Panc1 (cell line): ENCODE results near the gene RASSF10. TPM values are rescaled to one million over a fixed set of nuclear protein-coding genes. Genes with fewer than 3 reads are reported as not detected.

Experiments used
- ATAC-seq: fragments of 200-7000 bp; cut with Tn5 transposase; 2 replicates; pipeline ENCODE4 v1.9.1; 2020; ENCODE audit warnings: mild to moderate bottlenecking, moderate library complexity
- BruUV-seq: library from RNA; stranded (reverse); fragments of 400-500 nt; replicated peaks from 2 replicates; lab custom pipeline; 2021; lab: Mats Ljungman, UMichigan
- CTCF ChIA-PET: fragments of 300-600 bp; sonication (Branson Sonifier 250); formaldehyde crosslinking; loops from one replicate; lab custom pipeline; 2022; ENCODE audit warnings: antibody characterized with exemption; lab: Charles Lee
- POLR2A ChIA-PET: fragments of 300-600 bp; sonication (Branson Sonifier 250); formaldehyde crosslinking; loops from one replicate; lab custom pipeline; 2022; ENCODE audit warnings: antibody characterized with exemption; lab: Charles Lee
- DNase-seq: peaks from one replicate; pipeline ENCODE4 v3.0.0-alpha.2; 2010; ENCODE audit warnings: low read depth, low spot score
- H3K27ac ChIP-seq: 2 replicates; pipeline ENCODE4 v1.5.1; 2011; ENCODE audit warnings: mild to moderate bottlenecking, low read length, inconsistent platforms
- H3K27me3 ChIP-seq: fragments of 200-500 bp; sonication (Bioruptor generic); 2 replicates; pipeline ENCODE4 v1.6.0; 2014; ENCODE audit warnings: low read length, inconsistent platforms; ENCODE audit not compliant: control insufficient read depth, insufficient read depth
- H3K36me3 ChIP-seq: fragments of 200-500 bp; sonication (Bioruptor generic); 2 replicates; pipeline ENCODE4 v1.5.1; 2014; ENCODE audit warnings: inconsistent platforms, mild to moderate bottlenecking, low read length, moderate library complexity; ENCODE audit not compliant: control insufficient read depth, insufficient read depth
- H3K4me1 ChIP-seq: 2 replicates; pipeline ENCODE4 v1.5.1; 2011; ENCODE audit warnings: inconsistent platforms, mild to moderate bottlenecking, low read length, moderate library complexity; ENCODE audit not compliant: control insufficient read depth, insufficient read depth
- H3K4me3 ChIP-seq, 2 experiments: 2 replicates each; pipeline ENCODE4 v1.5.1; 2011 to 2012; ENCODE audit warnings: low read depth in 2 of 2, low read length in 2 of 2, mild to moderate bottlenecking in 2 of 2, inconsistent platforms in 1 of 2, moderate library complexity in 1 of 2
- H3K9me3 ChIP-seq: fragments of 200-500 bp; sonication (Bioruptor generic); 2 replicates; pipeline ENCODE4 v1.5.1; 2014; ENCODE audit warnings: low read depth, mild to moderate bottlenecking, inconsistent platforms, low read length, moderate library complexity; ENCODE audit not compliant: control insufficient read depth, insufficient read depth
- POLR2AphosphoS5 ChIP-seq: IDR thresholded peaks from 2 replicates; pipeline ENCODE4 v1.6.1; 2012; ENCODE audit warnings: mild to moderate bottlenecking, low read depth, low read length, moderate library complexity
- REST ChIP-seq, 2 experiments: IDR thresholded peaks; 2 replicates each; pipeline ENCODE4 v1.6.1; 2011 to 2012; ENCODE audit warnings: low read depth in 2 of 2, control low read depth in 1 of 2, low read length in 1 of 2, mild to moderate bottlenecking in 1 of 2, moderate library complexity in 1 of 2; ENCODE audit not compliant: insufficient read depth in 1 of 2
- SIN3A ChIP-seq: IDR thresholded peaks from 2 replicates; pipeline ENCODE4 v1.6.1; 2012; ENCODE audit warnings: low read depth, mild to moderate bottlenecking, low read length, moderate library complexity, borderline replicate concordance; ENCODE audit not compliant: insufficient read depth
- TCF7L2 ChIP-seq: IDR thresholded peaks from 2 replicates; pipeline ENCODE4 v1.6.1; 2011; ENCODE audit warnings: mild to moderate bottlenecking, low read depth, low read length, inconsistent platforms
- in situ Hi-C: cut with HindIII; loops from 2 replicates; pipeline ENCODE4 v1.10.0; 2016; ENCODE audit warnings: low sequenced_read_pairs, low pct_unique_long_range_greater_than_20kb
- intact Hi-C: fragments of 100-400 bp; cut with micrococcal nuclease; formaldehyde crosslinking; loops from one replicate; pipeline ENCODE4 v1.10.0; 2022; ENCODE audit not compliant: unreplicated experiment
- total RNA-seq: library from RNA; stranded (reverse); gene quantifications from one replicate; pipeline ENCODE4 v1.2.1, GENCODE V29; 2021; ENCODE audit not compliant: unreplicated experiment
- TF ChIP-seq, protein P1 (sequence below): fragments of 450-650 bp; IDR thresholded peaks from 2 replicates; pipeline ENCODE4 v1.5.1; 2017; ENCODE audit warnings: mild to moderate bottlenecking

Gene RASSF10
- total RNA-seq, 1 experiment from 2014 or later = not detected

GRCh38 chr11:13051257-13051656 lies 42.1 kb downstream of the RASSF10 start:
- Histone ChIP-seq H3K27ac (no peak overlapping the region), H3K4me3 (no peak overlapping the region), H3K9me3 (0 out of 2 replicates have a peak, but pooled peaks cover 2% of the 10 kb centered on the region), H3K27me3 (peaks cover 19% of the 10 kb centered on the region), H3K4me1 (no peaks in the 10 kb centered on the region), H3K36me3 (no peaks in the 10 kb centered on the region)
- DNase-seq = no peak
- CTCF ChIA-PET = no interaction called here
- TF ChIP-seq TCF7L2 (no peak), REST (IDR thresholded peaks at IDR 0.05; ENCODE audit: insufficient read depth in 1 of 2, low read depth in 2 of 2, low read length in 1 of 2) (no peak), POLR2AphosphoS5 (no peak), SIN3A (no peak)
- TF ChIP-seq, protein P1, sequence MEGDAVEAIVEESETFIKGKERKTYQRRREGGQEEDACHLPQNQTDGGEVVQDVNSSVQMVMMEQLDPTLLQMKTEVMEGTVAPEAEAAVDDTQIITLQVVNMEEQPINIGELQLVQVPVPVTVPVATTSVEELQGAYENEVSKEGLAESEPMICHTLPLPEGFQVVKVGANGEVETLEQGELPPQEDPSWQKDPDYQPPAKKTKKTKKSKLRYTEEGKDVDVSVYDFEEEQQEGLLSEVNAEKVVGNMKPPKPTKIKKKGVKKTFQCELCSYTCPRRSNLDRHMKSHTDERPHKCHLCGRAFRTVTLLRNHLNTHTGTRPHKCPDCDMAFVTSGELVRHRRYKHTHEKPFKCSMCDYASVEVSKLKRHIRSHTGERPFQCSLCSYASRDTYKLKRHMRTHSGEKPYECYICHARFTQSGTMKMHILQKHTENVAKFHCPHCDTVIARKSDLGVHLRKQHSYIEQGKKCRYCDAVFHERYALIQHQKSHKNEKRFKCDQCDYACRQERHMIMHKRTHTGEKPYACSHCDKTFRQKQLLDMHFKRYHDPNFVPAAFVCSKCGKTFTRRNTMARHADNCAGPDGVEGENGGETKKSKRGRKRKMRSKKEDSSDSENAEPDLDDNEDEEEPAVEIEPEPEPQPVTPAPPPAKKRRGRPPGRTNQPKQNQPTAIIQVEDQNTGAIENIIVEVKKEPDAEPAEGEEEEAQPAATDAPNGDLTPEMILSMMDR = no peak
- no TSS peak for BruUV-seq
- in situ Hi-C loops = no loop called here
- POLR2A ChIA-PET = no interaction called here
- intact Hi-C loops = no loop called here
- no peak for ATAC-seq

- H3K4me1 ChIP-seq = no peaks in the 10 kb centered on the region
- no peaks in the 10 kb centered on the region for H3K36me3 ChIP-seq
- in situ Hi-C loops (no loop called here), intact Hi-C loops (no loop called here)
- no peak for DNase-seq
- H3K4me3 ChIP-seq = no peak overlapping the region
- peaks cover 19% of the 10 kb centered on the region for H3K27me3 ChIP-seq
- H3K9me3 ChIP-seq = 0 out of 2 replicates have a peak, but pooled peaks cover 2% of the 10 kb centered on the region
- TF ChIP-seq REST (IDR thresholded peaks at IDR 0.05; ENCODE audit: insufficient read depth in 1 of 2, low read depth in 2 of 2, low read length in 1 of 2) (no peak), POLR2AphosphoS5 (no peak)
- TF ChIP-seq, protein P1 = no peak
- ChIA-PET CTCF (no interaction called here), POLR2A (no interaction called here)
- no TSS peak for BruUV-seq
- no peak for ATAC-seq
- no peak overlapping the region for H3K27ac ChIP-seq
These were observed 43.0 kb downstream of the RASSF10 start for GRCh38 chr11:13052130-13052571.
